Measurements from ENCODE around the gene EML1.

The EML1 gene, protein sequence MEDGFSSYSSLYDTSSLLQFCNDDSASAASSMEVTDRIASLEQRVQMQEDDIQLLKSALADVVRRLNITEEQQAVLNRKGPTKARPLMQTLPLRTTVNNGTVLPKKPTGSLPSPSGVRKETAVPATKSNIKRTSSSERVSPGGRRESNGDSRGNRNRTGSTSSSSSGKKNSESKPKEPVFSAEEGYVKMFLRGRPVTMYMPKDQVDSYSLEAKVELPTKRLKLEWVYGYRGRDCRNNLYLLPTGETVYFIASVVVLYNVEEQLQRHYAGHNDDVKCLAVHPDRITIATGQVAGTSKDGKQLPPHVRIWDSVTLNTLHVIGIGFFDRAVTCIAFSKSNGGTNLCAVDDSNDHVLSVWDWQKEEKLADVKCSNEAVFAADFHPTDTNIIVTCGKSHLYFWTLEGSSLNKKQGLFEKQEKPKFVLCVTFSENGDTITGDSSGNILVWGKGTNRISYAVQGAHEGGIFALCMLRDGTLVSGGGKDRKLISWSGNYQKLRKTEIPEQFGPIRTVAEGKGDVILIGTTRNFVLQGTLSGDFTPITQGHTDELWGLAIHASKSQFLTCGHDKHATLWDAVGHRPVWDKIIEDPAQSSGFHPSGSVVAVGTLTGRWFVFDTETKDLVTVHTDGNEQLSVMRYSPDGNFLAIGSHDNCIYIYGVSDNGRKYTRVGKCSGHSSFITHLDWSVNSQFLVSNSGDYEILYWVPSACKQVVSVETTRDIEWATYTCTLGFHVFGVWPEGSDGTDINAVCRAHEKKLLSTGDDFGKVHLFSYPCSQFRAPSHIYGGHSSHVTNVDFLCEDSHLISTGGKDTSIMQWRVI

DNA sequence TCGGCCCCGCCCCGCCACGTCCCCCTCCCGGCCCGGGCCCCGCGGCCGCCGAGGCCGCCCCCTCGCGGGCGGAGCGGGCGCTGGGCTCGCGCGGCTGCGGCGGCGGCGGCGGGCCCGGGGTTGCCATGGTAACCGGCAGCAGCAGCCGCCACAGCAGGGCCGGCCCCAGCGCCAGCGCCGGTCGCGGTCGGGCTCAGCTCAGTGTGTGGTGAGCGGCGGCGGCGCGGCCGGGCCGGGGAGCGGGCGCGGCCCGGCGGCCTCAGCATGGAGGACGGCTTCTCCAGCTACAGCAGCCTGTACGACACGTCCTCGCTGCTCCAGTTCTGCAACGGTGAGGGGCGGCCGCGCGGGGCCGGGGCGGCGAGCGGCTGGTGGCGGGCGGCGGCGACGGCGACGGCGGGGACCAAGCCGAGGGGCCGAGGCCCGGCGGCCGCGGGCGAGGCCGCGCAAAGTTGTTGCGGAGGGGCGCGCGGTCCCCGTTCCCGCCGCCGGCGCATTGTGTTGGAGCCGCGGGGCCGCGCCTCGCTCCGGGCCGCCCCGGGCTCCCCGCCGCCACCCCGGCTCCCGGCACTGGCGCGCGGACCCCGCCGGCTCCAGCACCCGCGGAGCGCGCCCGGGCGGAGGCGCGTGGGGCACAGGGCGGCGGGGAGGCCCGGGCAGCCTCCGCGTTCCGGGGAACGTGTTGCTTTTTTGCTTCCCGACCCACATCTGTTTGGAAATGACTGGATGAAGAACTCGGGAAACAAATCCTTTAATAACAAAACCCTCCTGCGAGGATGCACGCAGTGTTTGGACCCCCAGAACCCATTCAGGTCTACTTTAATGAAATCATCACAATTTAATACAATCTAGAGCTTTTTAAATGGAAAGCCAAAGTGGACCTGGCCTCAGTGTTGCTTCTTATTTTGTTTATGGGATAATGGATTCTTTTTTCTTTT, at the start of gene EML1:
EML1 (plus strand) TSS at position 201 of the 938 bp plus-strand sequence; CDS start at position 265, 64 bp downstream.
- peak; percentile 82 for DNase-seq (ENCODE audit: insufficient read length, low spot score)
- FAIRE-seq, result no peak

DNA sequence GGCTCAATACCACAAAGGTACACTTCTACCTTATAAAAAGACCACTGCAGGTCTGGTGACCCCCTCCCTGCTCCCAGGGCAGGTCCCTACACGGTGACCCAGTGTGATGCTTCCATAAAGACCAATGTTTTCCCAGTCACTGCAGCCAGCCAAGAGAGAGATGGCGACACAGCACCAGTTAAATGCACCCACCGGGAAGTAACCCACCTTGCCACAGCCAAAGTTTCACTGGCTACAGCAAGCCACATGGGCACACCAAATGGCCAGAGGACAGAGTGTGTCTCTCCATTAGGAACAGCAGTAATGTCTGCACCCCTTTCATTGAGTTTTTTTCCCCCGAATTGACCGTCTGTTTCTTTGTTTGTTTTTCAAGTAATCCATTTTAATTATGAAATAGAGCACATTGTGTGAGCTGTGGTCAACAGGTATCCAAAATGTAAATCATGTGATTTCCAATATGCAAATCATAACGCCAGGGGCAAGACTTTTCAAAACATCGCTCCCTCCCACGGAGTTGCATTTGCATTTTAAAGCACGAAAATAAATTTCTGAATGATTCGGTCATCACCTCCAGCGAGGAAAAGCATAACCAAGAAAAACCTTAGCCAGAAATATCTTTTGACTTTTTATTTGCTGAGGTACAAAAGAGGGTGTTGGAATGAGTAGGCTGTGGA, 48.9 kb upstream of the EML1 start:
- DNase-seq (ENCODE audit: insufficient read length, low spot score) (no peak), FAIRE-seq (no peak)

DNA sequence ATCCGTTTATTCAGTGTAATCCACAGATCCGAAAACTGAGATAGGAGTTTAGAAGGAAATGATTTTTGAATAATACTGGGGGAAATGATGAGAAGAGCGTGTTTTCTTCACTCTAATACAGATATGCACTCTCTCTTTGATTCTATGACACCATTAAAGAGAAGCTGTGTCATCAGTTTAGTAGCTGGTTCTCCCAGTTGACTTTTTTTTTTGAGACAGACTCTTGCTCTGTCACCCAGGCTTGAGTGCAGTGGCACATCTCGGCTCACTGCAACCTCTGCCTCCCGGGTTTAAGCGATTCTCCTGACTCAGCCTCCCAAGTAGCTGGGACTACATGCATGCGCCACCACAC, 48.4 kb upstream of the EML1 start:
- DNase-seq (ENCODE audit: insufficient read length, low spot score) (no peak), FAIRE-seq (no peak)

DNA sequence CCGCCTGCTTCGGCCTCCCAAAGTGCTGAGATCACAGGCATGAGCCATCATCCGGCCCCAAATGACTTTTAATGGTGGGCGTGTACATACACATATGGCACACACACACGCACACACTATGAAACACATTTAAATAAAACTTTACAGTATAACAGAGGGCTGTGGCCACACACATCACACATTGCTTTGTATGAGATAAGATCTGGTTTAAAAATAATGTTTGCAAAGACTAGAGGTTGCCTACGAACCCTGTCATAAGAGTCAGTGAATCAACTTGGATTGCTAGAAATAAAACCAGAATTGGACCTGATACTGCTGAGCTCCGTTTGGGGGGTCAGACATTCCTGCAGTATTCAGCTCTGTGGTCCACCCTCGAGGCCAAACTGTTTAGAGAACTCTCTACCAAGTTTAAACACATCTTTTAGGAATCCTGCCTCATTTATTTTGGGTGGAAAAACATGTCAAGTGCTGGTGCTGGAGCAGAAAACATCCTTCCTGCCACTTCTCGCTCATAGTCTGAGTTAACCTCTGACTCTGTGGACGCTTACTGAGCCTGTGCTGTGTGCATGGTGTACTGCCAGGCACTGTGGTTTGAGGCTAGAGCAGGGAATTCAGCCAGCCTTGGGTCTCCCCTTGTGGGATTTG, 47.8 kb upstream of the EML1 start:
- FAIRE-seq (no peak), DNase-seq (ENCODE audit: insufficient read length, low spot score) (no peak)

DNA sequence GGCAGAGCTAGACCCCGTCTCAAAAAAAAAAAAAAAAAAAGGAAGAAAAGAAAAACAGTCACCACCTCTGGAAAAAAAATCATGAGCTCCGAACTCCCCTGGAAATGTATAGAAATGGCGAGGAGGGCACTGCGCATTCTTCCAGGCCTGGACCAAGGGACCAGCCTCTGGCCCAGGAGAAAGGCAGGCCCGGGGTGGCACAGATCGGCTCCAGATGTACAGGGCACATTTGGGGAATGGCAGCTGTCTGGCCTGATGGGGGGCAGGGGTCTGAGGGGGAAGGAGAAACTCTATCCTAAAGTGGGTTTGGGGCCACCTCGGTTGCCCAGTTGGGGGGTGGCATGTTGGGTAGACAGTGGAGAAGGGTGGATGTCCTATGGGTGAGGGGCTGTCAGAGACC, 46.0 kb upstream of the EML1 start:
- DNase-seq (ENCODE audit: insufficient read length, low spot score), result no peak
- FAIRE-seq, result no peak

DNA sequence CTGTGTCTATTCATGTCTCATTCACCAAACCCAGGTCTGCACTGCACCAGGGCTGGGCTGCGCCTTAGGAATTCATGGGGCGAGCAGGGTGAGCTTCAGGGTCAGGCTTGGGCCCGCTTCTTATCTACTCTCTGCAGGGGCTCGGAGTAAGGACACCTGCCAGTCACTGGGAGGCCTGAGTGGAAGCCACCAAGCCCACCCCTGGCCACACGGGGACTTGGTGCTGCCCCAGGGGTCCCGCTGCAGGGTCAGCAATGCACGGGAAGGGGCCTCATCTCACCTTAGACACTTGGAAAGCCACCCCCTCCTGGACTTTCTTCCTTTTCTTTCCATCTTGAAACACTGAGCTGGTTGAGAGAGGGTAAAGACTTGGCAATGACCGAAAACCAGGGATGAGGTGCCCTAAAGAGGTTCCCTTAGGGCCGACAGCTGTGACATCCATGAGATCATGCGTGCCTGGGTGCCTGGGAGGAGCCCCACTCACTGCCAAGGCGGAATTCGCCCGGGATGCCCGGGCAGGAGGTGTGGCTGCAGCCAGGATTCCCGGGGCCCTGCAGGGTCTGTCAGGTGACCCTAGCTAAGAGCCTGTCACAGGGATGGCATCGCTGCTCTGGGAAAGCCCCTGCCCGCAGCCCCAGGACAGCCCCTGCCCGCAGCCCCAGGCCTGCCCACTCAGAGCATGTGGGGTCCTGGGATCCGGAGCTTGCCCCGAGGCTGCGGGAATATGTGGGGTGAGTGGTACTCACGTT, 45.5 kb upstream of the EML1 start:
- DNase-seq (ENCODE audit: insufficient read length, low spot score), result no peak
- FAIRE-seq, result no peak

DNA sequence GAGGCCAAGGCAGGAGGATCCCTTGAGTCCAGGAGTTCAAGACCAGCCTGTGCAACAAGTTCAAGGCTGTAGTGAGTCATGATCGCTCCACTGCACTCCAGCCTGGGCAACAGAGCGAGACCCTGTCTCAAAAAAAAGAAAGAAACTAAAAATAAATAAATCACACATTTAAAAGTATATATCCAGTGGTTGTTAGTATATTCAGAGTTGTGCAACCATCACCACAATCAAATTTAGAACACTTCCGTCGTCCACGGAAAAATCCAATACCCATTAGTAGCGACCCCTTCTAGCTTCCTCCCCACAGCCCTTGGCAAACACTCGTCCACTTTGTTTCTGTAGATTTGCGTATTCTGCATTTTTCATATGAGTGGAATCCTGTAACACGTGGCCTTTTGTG, 44.7 kb upstream of the EML1 start:
- DNase-seq (ENCODE audit: insufficient read length, low spot score) (no peak), FAIRE-seq (no peak)

DNA sequence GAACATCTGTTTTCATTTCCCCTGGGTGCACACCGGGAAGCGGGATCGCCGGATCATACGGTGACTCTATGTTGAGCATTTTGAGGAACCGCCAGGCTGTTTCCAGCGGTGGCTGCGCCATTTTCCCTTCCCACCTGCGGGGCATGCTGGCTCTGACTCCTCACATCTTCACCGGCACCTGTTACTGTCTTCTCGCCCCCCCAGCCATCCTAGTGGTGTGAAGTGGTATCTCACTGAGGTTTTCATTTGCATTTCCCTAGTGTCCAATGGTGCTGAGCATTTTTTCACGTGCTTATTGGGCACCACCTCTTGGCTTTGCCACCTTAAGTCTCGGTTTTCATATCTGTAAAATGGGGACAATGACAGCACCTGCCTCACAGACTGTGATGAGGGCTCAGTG, 44.1 kb upstream of the EML1 start:
- FAIRE-seq, result no peak
- no peak for DNase-seq (ENCODE audit: insufficient read length, low spot score)

DNA sequence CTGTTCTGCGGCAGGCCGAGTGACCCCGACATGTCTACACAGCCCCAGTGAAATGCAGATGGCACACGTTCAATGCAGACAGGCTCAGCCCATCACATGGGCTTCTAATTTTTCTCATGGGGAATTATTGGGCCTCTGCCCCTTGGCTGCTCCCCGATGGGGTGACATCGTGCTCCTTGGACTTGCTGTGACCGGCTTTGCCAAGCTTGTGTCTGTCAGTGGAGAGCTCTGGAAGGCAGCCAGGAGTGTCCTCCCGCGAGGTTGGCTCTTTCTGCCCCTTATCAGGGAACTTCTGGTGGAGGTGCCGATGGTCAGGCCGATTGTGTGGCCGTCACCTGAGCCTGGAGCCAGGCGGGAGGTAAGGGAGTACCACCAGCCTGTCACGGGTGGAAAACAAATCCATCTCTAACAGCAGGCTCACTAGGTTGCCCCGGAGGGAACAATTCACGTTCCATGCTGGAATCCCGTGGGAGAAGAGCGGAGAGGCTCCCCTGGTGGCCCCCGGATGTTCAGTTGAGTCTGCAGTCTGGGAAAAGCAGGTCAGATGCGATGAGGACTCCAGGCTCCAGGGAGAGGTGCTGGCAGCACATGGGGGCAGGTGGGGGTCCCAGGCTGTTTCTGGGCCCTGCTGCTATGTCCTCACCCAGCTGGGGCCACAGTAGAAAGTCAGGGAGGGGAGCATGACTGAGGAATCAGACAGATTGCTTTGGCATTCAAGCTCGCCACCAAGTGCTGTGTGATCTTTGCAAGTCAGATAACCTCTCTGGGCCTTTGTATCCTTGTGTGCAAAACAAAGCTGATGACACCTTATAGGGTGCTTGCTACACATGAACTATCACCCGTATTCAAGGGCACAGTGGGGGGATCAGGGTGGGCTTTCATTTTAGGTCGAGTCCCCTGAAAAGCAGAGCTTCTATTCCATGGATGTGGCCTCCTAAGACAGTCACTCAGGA, 43.2 kb upstream of the EML1 start:
- no peak for DNase-seq (ENCODE audit: insufficient read length, low spot score)
- FAIRE-seq, result no peak

DNA sequence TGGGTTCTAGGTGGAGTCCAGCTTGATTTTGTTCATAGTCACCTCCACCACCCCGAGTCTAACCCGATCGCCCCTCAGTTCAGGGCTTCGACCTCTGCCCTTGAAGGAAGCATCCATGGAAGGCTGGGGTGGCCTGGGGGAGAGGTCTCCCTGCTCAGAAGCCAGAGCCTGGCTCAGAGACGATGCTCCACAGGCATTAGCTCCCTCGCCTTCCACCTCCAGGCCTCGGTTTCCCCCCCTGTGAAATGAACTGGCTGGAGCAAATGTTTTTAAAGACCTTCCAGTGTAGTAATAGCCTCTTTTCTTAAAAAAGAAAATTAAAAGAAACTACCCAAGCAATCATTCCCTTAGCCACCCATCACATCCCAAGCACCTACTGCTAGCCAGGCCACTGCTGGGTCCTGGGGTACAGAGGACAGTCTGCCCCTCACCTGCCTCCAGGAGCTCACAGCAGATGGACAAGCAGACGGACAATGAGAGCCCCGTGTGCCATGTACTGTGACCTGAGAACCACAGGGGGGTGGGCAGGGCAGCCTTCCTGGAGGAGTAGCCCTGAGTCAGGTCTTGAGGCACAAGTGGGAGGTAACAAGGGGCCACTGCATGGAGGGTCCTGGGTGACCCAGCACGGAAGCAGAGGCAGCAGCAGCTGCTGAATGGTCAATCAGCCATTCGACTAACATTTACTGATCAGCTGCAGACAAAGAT, 42.3 kb upstream of the EML1 start:
- FAIRE-seq, result peak; percentile 48

DNA sequence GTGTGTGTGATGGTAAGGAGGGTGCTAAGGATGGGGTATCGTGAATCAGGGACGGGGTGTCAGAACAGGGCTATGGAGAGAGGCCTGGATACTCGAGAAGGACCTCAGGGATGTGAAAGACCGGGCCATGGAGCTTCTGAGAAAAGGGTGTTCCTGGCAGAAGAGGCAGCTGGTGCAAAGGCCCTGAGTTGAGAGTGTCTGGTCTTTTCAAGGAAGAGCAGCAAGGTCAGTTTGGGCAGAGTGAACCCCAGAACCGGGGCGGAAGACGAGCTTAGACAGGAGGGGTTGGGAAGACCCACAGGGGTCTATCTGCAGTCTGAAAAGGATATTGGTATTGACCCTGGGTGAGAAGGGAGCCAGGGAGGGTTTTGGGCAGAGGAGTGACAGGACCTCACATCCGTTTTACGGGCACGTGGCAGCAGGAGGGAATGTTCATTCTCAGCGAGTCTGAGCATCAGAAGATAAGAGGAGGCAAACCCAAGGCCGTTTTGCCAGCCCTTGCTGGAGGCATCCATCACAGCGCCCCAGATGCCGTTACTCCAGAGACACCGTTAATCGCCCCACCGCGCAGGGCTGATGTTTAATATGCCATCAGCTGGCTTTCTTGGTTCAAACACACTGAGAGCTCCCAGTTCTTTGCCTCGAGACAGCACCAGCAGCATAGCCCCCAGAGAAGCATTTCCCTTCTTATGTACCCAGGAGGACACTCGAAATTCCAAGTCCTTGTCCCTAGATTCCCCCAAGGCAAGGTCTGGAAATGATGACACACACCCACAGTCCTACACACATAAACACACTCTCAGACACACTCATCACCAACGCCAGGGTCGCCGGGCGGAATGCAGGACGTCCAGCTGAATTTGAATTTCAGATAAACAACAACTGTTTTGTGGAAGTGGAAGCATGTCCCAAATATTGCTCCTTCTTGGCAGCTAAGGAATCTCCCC, 41.4 kb upstream of the EML1 start:
- DNase-seq (ENCODE audit: insufficient read length, low spot score) (peak; percentile 40), FAIRE-seq (peak; percentile 76)

More for the DNA sequence above, 42.3 kb upstream of the EML1 start:
- no peak for DNase-seq (ENCODE audit: insufficient read length, low spot score)

DNA sequence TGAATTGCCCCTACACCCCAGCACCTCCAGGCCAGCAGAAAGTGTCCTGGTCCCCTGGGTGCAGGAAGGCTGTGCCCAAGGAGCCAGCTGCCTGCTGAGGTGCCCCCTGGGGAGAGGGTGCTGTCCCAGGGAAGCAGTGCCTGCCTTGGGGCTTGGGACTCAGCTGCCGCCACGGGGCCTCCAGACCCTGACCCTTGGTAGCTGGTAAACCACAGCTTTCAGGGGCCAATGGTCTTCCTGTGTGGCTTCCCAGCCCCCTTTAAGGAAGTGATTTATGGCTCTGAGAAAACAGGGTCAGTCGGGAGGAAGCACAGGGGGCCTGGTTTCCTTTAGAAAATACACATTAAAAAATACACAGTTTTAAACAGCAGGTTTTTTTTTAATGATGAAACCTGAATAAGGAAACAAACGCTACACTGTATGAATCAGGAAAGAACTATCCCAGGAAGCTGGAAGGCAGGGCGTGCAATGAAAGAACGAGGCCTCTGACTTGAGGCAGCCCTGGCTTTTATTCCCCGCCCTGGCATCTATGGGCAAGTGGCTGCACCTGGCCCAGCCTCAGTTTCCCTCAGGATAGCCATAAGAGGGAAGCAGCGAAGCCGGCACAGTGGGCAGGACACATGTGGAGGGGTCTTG, 40.6 kb upstream of the EML1 start:
- FAIRE-seq (peak; percentile 4), DNase-seq (ENCODE audit: insufficient read length, low spot score) (peak; percentile 70)

DNA sequence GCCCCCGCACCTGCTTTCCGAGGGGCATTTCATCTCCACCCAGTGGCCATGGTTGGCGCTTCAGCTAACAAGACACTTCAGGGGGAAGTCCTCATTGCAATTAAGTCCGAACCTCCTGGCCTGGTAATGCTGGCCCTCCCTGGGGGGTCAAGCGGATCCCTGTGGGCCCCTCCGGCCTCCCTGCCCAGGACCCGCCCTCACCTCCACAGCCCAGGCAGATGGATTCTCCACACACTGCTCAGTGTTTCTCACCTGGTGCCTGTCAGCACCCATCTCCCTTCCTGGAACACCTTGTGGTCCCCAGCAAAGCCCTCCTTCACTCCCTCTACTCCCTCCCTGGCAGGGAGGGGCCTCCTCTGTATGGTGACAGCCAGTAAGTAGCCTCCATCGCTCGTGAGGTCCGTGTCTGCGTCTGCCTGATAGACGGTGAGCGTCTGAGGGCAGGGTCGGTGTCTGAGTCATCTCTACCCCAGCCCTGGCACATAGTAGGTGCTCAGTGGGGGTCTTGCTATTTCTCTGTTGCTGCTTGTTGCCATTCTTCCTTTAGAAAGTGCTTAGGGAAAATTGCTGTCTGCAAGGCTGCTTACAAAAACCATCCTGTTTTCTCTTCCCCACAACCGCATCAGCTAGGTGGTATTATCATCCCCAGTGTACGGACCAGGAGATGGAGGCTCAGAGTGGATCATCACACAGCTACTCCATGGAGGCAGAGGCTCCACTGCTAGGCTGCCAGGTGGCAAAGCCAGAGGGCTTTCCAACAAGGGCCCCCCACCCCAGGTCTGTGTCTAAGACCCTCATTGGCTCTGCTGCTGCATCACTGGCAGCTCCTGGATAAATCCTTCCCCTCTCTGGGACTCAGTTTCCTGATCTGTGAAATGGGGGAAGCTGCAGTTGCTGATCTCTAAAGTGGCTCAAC, 39.7 kb upstream of the EML1 start:
- no peak for DNase-seq (ENCODE audit: insufficient read length, low spot score)
- FAIRE-seq, result no peak

DNA sequence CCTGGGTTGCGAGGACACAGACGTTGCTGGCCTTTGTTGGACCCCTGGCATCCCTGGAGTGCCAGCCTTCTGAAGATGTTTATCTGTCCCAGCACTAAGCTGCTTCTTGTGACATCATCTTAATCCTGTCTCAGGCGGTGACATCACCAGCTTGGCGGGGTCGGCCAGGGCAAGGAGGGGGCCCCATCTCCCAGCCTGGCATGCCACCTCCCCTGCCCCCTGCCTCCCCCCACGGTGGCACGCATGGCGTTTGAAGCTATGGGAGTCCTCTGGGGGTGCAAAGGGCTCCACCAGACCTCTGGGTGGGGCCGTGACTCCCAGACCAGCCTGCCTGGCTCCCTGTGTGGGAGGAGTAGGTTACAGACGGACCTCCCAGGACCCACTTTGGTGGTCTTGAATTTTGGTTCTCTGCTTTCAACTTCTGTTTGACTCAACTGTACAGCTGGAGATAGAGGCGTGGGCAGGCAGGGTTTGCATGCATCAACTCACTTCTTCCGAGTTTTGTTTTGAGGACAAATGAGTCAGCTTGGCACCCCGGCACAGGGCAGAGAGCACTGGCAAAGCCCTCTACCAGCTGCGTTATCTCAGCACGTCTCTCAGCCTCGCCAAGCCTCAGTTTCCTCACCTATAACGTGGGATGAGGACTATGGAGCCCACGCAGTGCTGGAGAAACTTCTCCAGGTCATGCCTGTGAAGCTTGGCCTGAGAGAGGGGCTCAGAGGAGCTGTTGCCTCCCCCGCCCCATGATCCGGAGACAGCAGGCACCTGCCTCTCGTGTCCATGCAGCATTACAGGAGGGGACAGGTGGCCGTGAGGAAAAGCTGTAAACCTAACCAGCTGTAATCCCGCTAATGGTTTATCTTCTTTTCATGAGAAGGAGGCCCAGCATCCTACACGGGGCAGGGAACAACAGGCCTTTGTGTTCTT, 38.8 kb upstream of the EML1 start:
- FAIRE-seq, result peak; percentile 60
- no peak for DNase-seq (ENCODE audit: insufficient read length, low spot score)

All from HTR-8/SVneo (cell line).